T-helper 22 cell (primary cell): Measurements from ENCODE around the gene LBX2.
A peak's percentile ranks its signal among the peaks of the same experiment; 100 is the strongest.
"Not testable (repeated sequence)": the region's sequence is repeated elsewhere in the genome, so short reads cannot be mapped to it uniquely, and the experiment has no call there.

Source experiments
- DNase-seq: peaks from one replicate; pipeline ENCODE4 v3.0.0-alpha.2; 2020; ENCODE audit warnings: low read depth

LBX2 gene

DNA sequence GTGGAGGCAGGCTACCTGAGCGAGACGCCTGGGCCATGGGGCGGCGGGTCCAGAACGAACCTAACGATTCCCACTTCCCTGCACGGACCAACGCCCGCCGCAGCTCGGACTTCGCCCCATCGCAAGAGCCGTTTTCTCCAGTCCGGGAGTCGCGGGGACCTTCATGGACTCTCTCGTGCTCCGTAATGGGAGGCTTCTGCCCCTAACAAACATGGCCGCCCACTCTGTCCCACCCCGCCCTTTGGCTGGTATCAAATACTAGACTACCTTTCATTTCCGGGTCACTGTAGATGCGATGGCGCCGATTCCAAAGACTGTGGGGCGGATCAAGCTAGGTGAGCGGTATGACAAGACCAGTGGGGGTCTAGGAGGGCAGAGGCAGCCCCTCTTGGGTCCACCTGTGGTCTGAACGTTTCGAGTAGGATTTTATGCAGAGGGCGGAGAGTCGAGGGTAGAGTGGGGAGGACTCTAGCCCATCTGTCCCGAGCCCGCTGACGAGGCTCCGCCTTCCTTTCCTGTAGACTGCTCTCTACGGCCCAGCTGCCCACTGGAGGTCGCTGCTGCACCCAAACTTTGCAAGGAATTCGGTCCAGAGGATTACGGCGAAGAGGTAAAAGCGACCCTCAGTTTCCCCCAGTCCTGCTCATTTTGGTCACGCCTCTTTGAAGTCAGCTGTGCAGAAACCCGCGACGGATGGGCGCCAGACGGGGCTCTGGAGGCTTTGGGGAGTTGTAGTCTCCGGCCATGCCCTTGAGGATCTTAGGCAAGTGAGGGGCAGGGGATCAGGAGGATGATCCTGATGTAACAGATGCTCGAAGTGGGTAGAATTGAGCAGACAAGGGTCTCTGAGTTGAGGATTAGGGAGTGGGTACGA, 16.4 kb downstream of the LBX2 start, which contains the start of the genes CCDC142 and TTC31:
Gene CCDC142 (minus strand): TSS at position 198 of the 874 bp plus-strand sequence. CDS start 161 bp downstream, at position 37.
Gene TTC31 (plus strand): TSS at position 281 of the 874 bp plus-strand sequence. CDS start 15 bp downstream, at position 296.
- peak; percentile 89 for DNase-seq

GRCh38 chr2:74481961-74482800, 17.2 kb downstream of the LBX2 start:
- peak; percentile 37 for DNase-seq

GRCh38 chr2:74481431-74481830, 18.0 kb downstream of the LBX2 start:
- no peak for DNase-seq

- DNase-seq, result no peak
These were observed 24.5 kb downstream of the LBX2 start for GRCh38 chr2:74474899-74475298.

- DNase-seq, result no peak
These were observed 24.9 kb downstream of the LBX2 start for GRCh38 chr2:74474481-74474880.

- no peak for DNase-seq
These were observed 26.5 kb downstream of the LBX2 start for GRCh38 chr2:74472945-74473258.

DNA sequence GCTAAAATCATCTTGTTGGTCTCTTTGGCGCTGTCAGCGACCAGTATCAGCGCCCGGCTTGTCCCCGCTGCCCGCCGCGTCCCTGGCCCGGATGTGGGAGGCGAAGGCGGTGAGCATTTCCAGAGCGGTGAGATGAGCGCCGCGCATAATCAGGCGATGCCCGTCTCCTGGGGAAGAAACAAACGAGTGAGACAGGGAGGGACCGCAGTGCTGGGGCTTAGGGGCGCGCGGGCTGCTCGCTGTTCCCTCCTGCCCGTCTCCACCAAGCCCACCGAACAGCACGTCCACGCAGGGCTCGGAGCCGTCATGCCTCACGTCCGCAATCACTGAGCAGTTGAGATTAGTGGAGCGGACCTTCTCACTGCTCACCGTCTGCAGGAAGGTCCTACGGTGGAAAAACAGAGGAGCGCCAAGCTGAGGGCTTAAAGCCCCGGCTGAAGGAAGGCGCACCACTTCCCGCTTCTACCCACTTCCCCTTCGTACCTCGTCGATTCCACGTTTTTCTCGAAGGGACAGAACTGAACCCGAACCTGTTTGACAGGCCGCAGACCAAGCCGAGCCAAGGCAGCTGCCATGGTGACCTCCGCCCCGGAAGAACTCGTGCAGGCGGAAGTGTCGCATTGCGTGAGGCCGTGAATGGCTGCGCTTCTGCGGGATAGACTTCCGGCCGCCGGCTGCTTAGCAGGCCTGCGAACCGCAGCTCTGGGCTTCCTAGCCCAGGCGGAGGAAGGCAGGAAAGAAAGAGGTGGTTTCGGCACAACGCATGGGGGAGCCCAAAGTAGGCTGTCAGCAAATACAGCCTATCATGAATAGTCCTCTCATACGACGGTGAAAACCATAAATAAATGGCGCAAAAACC, 27.1 kb downstream of the LBX2 start, which contains the start of gene MRPL53:
Gene MRPL53 (minus strand): TSS at position 595 of the 859 bp plus-strand sequence. CDS start 20 bp downstream, at position 575.
- peak; percentile 93 for DNase-seq

GRCh38 chr2:74471332-74472065, 27.9 kb downstream of the LBX2 start:
- DNase-seq, result no peak

DNA sequence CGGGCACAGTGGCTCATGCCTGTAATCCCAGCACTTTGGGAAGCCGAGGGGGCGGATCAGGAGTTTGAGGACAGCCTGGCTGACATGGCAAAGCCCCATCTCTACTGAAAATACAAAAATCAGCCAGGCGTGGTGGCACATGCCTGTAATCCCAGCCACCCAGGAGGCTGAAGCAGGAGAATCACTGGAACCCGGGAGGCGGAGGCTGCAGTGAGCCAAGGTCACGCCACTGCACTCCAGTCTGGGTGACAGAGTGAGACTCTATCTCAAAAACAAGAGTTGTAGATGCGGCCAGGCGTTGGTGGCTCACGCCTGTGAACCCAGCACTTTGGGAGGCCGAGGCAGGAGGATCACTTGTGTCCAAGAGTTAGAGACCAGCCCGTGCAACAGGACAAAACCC, 28.7 kb downstream of the LBX2 start:
- not testable (repeated sequence) for DNase-seq

- no peak for DNase-seq
These were observed 35.0 kb downstream of the LBX2 start for GRCh38 chr2:74464406-74464805.

DNA sequence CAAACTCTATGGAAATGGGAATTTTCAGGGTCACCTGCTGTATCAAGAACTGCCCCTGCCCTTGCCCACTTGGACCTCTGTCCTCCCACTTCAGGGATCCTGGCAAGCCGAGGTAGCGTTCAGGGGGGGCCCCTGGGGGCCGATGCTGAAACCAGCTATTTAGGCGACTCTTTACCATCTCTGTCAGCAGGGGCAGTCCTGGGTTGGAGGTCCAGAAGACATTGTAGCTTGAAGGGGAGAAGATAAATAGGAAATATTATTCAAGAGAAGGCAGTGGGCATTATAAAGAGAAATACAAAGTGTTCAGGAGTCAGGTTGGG, 36.7 kb downstream of the LBX2 start:
- DNase-seq, result no peak

DNA sequence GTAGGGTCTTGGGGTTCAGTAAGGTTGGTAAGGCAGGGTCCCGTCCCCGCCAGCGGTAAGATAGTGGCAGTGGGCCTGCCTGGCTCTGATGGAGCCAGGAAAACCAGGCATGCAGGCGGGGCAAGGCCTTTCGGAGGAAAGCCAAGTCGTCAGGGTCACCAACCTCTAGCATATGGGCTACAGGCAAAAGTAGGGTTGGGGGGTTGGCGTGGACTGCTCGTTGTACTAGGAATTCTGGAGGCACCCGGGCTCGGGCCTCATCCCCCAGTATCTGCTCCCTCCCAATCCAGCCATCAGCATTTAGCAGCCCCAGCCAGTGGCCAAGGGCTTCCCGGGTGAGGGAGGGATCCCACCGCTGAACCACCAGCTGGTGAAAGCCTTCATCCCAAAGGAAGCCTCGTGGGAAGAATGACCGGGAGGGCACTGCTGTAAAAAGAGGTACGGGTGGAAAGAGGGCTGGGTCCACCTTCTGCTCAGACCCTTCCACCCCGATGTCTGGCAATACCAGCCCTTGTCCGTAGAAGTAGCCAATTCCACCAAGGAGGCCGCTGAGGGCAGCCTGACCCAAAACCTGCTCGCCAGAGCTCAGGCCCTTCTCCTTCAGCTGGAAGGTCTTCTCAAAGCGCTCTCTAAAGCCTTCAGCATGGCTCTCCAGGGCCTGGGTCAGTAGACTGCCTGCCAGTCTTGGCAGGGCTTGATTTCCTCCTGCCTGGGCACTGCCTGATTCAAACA, 37.2 kb downstream of the LBX2 start:
- no peak for DNase-seq

DNA sequence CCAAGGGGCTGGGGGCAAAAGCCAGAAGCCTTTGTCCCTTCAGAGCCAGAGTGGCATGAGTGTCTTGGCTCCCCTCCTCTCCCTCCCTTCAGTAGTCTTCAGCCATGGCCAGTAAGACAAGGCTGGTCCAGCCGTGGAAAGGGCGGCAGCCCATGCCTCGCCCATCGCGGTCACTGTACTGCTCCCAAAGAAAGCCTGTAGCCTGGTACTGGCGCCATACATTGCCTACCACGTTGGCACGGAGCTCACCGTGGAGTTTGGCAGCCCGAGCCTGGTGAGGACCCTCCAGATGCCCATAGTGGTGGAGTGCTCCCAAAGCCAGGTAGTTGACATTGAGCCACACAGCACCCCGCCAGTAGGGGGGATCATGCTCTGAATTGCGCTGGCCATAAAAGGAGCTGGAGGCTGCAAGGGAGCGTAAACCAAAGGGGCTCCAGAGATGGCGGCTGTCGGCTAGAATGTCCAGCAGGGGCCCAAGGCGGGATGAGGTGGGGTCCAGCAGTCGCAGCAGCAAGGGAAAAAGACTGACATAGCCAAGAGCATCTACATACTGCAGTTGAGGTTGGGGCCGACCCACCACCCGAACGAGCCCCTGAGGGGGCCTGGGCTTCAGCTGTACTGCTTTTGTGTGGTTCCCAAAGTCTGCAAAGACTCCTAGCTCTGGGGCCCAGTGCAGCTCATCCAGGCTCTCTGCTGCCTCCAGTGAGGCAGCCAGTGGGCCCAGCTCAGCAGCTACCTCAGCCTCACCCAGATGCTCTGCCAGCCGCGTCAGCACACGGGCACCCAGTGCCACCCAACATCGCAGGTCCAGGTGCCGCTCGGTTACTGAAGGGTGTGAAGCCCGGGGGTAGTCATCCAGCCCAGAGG, 38.0 kb downstream of the LBX2 start:
- DNase-seq, result no peak

- not testable (repeated sequence) for DNase-seq
These were observed 39.2 kb downstream of the LBX2 start for GRCh38 chr2:74460187-74460586.

GRCh38 chr2:74459503-74460118, 39.8 kb downstream of the LBX2 start:
- DNase-seq, result not testable (repeated sequence)

DNA sequence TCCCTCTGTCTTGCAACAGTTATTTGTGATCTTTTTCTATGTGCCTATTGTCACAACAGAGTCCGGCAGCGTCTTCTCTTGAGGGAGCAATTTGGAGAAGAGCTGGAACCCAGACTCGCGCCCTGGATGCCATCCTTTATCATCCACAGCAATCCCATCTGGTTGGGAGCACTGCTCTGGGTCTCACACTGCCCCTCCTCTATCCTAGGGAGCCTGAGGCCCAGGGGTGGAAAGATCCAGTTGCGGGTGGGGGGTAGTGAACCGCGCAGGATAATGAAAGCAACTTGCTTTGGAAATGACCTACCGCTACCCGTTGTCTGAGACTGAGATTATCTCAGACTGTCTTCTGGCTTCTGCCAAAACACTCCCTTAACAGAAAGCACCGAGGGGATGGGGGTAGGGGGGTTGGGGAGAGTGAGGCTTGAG, 40.5 kb downstream of the LBX2 start:
- no peak for DNase-seq

- peak; percentile 100 for DNase-seq
These were observed 41.1 kb downstream of the LBX2 start, which contains the start of gene WBP1 for GRCh38 chr2:74458132-74458937. WBP1 (plus strand) TSS chr2:74458438; CDS start chr2:74458603, 165 bp downstream.

DNA sequence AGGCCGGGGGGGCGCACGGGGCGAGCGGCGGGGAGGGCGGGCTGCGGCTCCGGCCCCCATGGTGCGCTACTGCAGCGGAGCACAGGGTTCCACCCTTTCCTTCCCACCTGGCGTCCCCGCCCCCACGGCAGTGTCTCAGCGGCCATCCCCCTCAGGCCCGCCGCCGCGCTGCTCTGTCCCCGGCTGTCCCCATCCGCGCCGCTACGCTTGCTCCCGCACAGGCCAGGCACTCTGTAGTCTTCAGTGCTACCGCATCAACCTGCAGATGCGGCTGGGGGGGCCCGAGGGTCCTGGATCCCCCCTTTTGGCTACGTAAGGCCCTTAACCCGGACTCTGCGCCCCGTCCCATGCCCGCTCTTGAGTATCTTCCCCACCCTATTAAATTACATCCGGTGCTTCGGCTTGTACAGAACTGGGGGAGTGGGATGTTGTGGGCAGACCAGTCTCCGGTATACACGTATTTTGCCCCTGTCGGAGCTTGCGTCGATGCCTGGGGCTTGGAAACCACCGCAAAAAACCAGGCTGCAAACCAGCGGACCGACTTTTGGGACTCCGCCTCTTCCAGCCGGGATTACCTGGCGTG, 41.8 kb downstream of the LBX2 start:
- DNase-seq, result peak; percentile 74
